C4-2B (cell line): ENCODE measurements around the gene CNTNAP5.

Experiments
- H3K27ac ChIP-seq: fragments of 450-650 bp; 2 replicates; pipeline ENCODE4 v1.5.1; 2017
- ZFX ChIP-seq: fragments of 450-650 bp; IDR thresholded peaks from 2 replicates; pipeline ENCODE4 v1.6.1; 2017
- TF ChIP-seq, protein P1 (sequence below): fragments of 450-650 bp; conservative IDR thresholded peaks from 2 replicates; pipeline ENCODE4 v1.5.1; 2017; ENCODE audit warnings: mild to moderate bottlenecking

Gene CNTNAP5

DNA sequence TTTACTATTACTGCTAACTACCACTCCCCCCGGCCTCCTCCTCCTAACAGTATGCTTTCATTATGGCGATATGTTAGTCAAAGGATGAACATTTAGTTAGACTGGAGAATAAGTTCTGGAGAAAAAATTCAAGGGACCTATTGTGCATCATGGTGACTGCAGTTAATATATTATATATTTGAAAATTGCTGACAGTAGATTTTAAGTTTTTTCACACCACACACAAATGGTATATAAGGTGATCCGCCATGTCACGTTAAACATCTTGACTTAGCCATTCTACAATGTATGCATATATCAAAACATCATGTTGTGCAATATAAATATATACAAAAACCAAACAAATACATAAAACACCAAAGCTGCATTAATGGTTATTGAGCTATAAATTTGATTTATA is 873.7 kb downstream of the CNTNAP5 start:
- H3K27ac ChIP-seq: no peak overlapping the region
- TF ChIP-seq, protein P1, sequence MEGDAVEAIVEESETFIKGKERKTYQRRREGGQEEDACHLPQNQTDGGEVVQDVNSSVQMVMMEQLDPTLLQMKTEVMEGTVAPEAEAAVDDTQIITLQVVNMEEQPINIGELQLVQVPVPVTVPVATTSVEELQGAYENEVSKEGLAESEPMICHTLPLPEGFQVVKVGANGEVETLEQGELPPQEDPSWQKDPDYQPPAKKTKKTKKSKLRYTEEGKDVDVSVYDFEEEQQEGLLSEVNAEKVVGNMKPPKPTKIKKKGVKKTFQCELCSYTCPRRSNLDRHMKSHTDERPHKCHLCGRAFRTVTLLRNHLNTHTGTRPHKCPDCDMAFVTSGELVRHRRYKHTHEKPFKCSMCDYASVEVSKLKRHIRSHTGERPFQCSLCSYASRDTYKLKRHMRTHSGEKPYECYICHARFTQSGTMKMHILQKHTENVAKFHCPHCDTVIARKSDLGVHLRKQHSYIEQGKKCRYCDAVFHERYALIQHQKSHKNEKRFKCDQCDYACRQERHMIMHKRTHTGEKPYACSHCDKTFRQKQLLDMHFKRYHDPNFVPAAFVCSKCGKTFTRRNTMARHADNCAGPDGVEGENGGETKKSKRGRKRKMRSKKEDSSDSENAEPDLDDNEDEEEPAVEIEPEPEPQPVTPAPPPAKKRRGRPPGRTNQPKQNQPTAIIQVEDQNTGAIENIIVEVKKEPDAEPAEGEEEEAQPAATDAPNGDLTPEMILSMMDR: no peak
- TF ChIP-seq ZFX: no peak

DNA sequence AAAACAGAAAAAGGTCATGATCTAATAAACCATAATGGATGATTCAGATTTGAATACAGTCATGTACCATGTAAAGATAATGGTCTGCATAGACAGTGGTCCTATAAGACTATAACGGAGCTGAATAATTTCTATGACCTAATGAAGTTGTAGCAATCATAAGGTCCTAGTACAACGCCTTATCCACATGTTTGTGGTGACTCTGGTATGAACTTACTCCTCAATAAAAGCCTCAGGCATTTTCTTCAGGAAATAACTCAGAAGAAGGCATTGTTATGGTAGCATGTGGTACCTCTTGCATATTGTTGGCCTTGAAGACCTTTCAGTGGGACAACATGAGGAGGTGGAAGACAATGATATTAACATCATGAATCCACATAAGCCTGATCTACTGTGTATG is 883.3 kb downstream of the CNTNAP5 start:
- TF ChIP-seq ZFX: no peak
- TF ChIP-seq, protein P1: no peak
- no peak overlapping the region for H3K27ac ChIP-seq

DNA sequence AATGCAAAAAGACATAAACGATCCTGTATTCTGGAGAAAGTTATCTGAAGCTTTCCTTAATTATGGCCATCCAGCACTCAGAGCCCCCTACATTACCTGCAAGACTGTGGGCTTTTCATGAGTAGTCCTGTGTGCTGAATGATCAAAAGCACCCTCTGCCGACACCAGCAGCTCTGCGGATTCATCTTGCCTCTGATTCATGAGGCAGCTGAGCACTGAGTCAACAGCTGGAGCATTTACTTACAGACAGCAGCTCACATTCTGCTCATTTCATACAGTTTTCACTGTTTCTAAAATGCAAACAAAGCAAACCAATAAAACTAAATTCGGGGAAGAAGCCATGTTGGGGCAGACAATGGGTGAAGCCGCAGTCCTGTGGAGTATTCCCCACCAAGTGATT is 886.5 kb downstream of the CNTNAP5 start:
- H3K27ac ChIP-seq: no peak overlapping the region
- no peak for TF ChIP-seq ZFX
- TF ChIP-seq, protein P1: no peak

DNA sequence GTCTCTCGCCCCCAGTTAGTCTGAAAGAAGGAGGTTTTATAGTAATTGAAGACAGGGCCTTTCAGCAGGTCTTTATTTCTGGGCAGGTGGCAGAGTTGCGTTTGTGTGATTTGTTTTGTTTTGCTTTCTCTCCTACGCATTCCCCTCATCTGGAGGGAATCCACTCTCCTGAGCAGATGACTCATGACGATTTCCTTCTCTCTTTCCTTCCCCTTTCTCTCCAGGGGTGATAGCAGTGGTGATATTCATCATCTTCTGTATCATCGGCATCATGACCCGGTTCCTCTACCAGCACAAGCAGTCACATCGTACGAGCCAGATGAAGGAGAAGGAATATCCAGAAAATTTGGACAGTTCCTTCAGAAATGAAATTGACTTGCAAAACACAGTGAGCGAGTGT is 888.8 kb downstream of the CNTNAP5 start:
- TF ChIP-seq, protein P1: no peak
- no peak for TF ChIP-seq ZFX

DNA sequence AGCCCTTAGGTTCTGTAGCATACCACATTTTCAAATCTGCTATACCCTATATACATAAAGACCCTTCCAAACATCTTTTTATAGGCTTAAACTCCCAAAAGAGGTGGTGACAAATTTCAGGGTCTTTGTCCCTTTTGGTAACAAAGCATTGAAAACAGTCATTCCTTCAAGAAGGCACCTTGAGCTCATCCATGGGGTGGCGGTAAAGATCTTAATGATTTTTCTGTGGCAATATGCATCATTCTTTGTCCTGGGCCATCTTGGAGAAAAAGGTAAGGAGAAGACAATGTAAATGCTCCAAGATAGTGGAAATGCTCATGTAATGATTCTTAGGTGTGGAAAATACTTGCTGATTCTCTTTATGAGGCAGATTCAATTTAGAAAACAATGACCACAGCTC is 890.5 kb downstream of the CNTNAP5 start:
- H3K27ac ChIP-seq: no peak overlapping the region
- TF ChIP-seq, protein P1: peak; percentile 32
- TF ChIP-seq ZFX: no peak

More for the DNA sequence above, 888.8 kb downstream of the CNTNAP5 start:
- H3K27ac ChIP-seq: no peak overlapping the region

DNA sequence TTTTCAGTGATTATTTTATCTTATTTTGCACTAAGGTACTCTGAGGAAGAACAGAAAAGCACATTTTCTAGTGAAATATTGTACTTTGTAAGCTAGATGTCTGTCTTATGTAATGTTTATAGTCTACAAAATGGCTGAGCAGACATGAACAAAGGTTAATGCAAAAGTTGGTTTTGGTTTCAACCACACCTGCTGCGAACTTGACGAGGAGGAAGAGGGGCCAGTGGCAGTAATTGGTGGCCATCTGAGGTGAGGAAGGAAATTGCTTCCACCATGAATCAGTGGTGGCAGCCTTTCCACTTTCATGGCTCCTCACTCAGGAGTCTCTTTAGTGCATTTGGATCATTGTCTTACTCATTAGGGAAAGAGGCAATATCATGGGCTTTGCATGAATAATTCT is 894.2 kb downstream of the CNTNAP5 start:
- TF ChIP-seq, protein P1: no peak
- no peak for TF ChIP-seq ZFX
- H3K27ac ChIP-seq: no peak overlapping the region

DNA sequence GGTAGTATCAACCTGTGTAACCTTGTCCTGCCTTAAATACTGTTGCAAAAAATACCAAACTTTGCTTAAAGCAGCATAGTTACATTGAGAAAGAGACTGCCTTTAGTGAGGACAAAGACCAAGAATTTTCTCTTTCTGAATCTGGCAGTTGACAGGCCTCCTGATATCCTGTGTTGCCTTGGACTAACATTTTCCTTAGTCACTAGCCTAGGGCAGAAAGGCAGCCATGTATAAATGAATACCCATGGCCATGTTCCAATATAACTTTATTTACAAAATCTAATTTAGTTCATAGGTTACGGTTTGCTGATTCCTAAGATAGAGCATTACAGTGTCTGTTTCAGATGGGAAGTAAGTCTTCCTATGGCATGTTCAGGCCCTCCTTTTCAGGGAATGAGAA is 895.4 kb downstream of the CNTNAP5 start:
- no peak overlapping the region for H3K27ac ChIP-seq
- TF ChIP-seq, protein P1: no peak
- no peak for TF ChIP-seq ZFX
